ENCODE measurements around the gene MISP3. TPM values are rescaled to one million over a fixed set of nuclear protein-coding genes. Genes with fewer than 3 reads are reported as not detected.
A peak's percentile ranks its signal among the peaks of the same experiment; 100 is the strongest.

The MISP3 gene
- total RNA-seq, 1 donor from 2014 or later = 0.98 TPM

- peaks cover 35% of the 10 kb centered on the region for H3K4me1 Mint-ChIP-seq
- peak overlapping the region; percentile 72 for H3K27ac Mint-ChIP-seq
These were observed 43.9 kb downstream of the MISP3 start for GRCh38 chr19:14116525-14116917.

GRCh38 chr19:14116918-14117578 is 44.5 kb downstream of the MISP3 start:
- H3K36me3 Mint-ChIP-seq = no peaks in the 10 kb centered on the region
- H3K9me3 Mint-ChIP-seq = no peaks in the 10 kb centered on the region
- H3K27me3 Mint-ChIP-seq (ENCODE audit: low read depth) = no peaks in the 10 kb centered on the region
- no peak for TF ChIP-seq CTCF (IDR thresholded peaks at IDR 0.05; ENCODE audit: unreplicated experiment)
- H3K4me1 Mint-ChIP-seq = peaks cover 35% of the 10 kb centered on the region
- H3K4me3 Mint-ChIP-seq = peak overlapping the region; percentile 87
- no peak for DNase-seq (ENCODE audit: low spot score in 2 of 2, unreplicated experiment in 2 of 2)
- H3K27ac Mint-ChIP-seq = peak overlapping the region; percentile 72

More at GRCh38 chr19:14116525-14116917, 43.9 kb downstream of the MISP3 start:
- Mint-ChIP-seq H3K4me3 (peak overlapping the region; percentile 87), H3K36me3 (no peaks in the 10 kb centered on the region), H3K9me3 (no peaks in the 10 kb centered on the region), H3K27me3 (ENCODE audit: low read depth) (no peaks in the 10 kb centered on the region)
- no peak for DNase-seq (ENCODE audit: low spot score in 2 of 2, unreplicated experiment in 2 of 2)
- TF ChIP-seq CTCF (IDR thresholded peaks at IDR 0.05; ENCODE audit: unreplicated experiment) = no peak

- H3K36me3 Mint-ChIP-seq = no peaks in the 10 kb centered on the region
- peak within 1 kb of the TSS; percentile 95 for H3K27ac Mint-ChIP-seq
- DNase-seq (ENCODE audit: low spot score in 2 of 2, unreplicated experiment in 2 of 2) = peak; percentile 98
- no peak for TF ChIP-seq CTCF (IDR thresholded peaks at IDR 0.05; ENCODE audit: unreplicated experiment)
- H3K4me1 Mint-ChIP-seq = peaks cover 30% of the 10 kb centered on the region
- H3K27me3 Mint-ChIP-seq (ENCODE audit: low read depth) = no peaks in the 10 kb centered on the region
- peak within 1 kb of the TSS; percentile 91 for H3K4me3 Mint-ChIP-seq
- H3K9me3 Mint-ChIP-seq = no peaks in the 10 kb centered on the region
These were observed 45.1 kb downstream of the MISP3 start, which contains the start of gene PRKACA for GRCh38 chr19:14117668-14118164. Gene PRKACA (minus strand): TSS chr19:14117762. CDS start chr19:14117547, 215 bp downstream.

GRCh38 chr19:14118165-14119051 is 45.8 kb downstream of the MISP3 start:
- no peaks in the 10 kb centered on the region for H3K9me3 Mint-ChIP-seq
- TF ChIP-seq CTCF (IDR thresholded peaks at IDR 0.05; ENCODE audit: unreplicated experiment) = no peak
- no peaks in the 10 kb centered on the region for H3K36me3 Mint-ChIP-seq
- no peaks in the 10 kb centered on the region for H3K27me3 Mint-ChIP-seq (ENCODE audit: low read depth)
- H3K27ac Mint-ChIP-seq = peak overlapping the region; percentile 95
- H3K4me1 Mint-ChIP-seq = peaks cover 24% of the 10 kb centered on the region
- DNase-seq (ENCODE audit: low spot score in 2 of 2, unreplicated experiment in 2 of 2) = peak in 1 of 2 experiments; percentile 49
- peak overlapping the region; percentile 91 for H3K4me3 Mint-ChIP-seq

GRCh38 chr19:14119146-14119545 is 46.6 kb downstream of the MISP3 start:
- peaks cover 23% of the 10 kb centered on the region for H3K4me1 Mint-ChIP-seq
- no peak for TF ChIP-seq CTCF (IDR thresholded peaks at IDR 0.05; ENCODE audit: unreplicated experiment)
- H3K27me3 Mint-ChIP-seq (ENCODE audit: low read depth) = no peaks in the 10 kb centered on the region
- DNase-seq (ENCODE audit: low spot score in 2 of 2, unreplicated experiment in 2 of 2) = no peak
- H3K36me3 Mint-ChIP-seq = no peaks in the 10 kb centered on the region
- no peaks in the 10 kb centered on the region for H3K9me3 Mint-ChIP-seq
- peak overlapping the region; percentile 91 for H3K4me3 Mint-ChIP-seq
- peak overlapping the region; percentile 95 for H3K27ac Mint-ChIP-seq
